ENCODE measurements around the gene PHACTR3.

- no peak for TF ChIP-seq CTCF (IDR thresholded peaks at IDR 0.05)
- TF ChIP-seq EZH2 (IDR thresholded peaks at IDR 0.05), result no peak
Measured at GRCh38 chr20:59788811-59789397, 184.6 kb downstream of the PHACTR3 start.

All from neural progenitor cell (in vitro differentiated cells).